Measurements from ENCODE around the gene CLEC3B. TPM values are rescaled to one million over a fixed set of nuclear protein-coding genes. Genes with fewer than 3 reads are reported as not detected.
"Not testable (repeated sequence)": the region's sequence is repeated elsewhere in the genome, so short reads cannot be mapped to it uniquely, and the experiment has no call there.

Gene CLEC3B
- total RNA-seq, 1 experiment from 2014 or later: not detected

GRCh38 chr3:45066109-45066801 is 40.2 kb downstream of the CLEC3B start:
- peak; percentile 70 for DNase-seq (ENCODE audit: low spot score)

- no peak for DNase-seq (ENCODE audit: low spot score)
Measured at GRCh38 chr3:45067486-45067885, 41.4 kb downstream of the CLEC3B start.

- DNase-seq (ENCODE audit: low spot score): no peak
Measured at GRCh38 chr3:45067941-45068340, 41.8 kb downstream of the CLEC3B start.

- no peak for DNase-seq (ENCODE audit: low spot score)
Measured at GRCh38 chr3:45071075-45071474, 45.0 kb downstream of the CLEC3B start.

- DNase-seq (ENCODE audit: low spot score): no peak
Measured at GRCh38 chr3:45075821-45076625, 49.9 kb downstream of the CLEC3B start.

GRCh38 chr3:45078256-45078655 is 52.2 kb downstream of the CLEC3B start:
- not testable (repeated sequence) for DNase-seq (ENCODE audit: low spot score)

- no peak for DNase-seq (ENCODE audit: low spot score)
Measured at GRCh38 chr3:45078910-45079522, 52.9 kb downstream of the CLEC3B start.

- no peak for DNase-seq (ENCODE audit: low spot score)
Measured at GRCh38 chr3:45079715-45080114, 53.6 kb downstream of the CLEC3B start.

GRCh38 chr3:45080824-45081223 is 54.7 kb downstream of the CLEC3B start:
- no peak for DNase-seq (ENCODE audit: low spot score)

GRCh38 chr3:45081506-45082141 is 55.5 kb downstream of the CLEC3B start:
- DNase-seq (ENCODE audit: low spot score): no peak

GRCh38 chr3:45082142-45082538 is 56.0 kb downstream of the CLEC3B start:
- no peak for DNase-seq (ENCODE audit: low spot score)

GRCh38 chr3:45083023-45083422 is 56.9 kb downstream of the CLEC3B start:
- DNase-seq (ENCODE audit: low spot score): no peak

- peak; percentile 63 for DNase-seq (ENCODE audit: low spot score)
Measured at GRCh38 chr3:45084361-45084760, 58.3 kb downstream of the CLEC3B start.

GRCh38 chr3:45084820-45085816 is 59.0 kb downstream of the CLEC3B start:
- peak; percentile 97 for DNase-seq (ENCODE audit: low spot score)

Other genes starting within 250 kb of the CLEC3B start
- gene TMEM42, start 164.4 kb upstream of the CLEC3B start, total RNA-seq (2014; rRNA removed; shearing (Covaris generic)): 0.14 and 0.69 TPM in 2 replicates
- gene TGM4, start 151.7 kb upstream of the CLEC3B start, total RNA-seq (2014; rRNA removed; shearing (Covaris generic)): 0.10 and 0.65 TPM in 2 replicates
- 55.2 and 56.2 TPM in 2 replicates for gene ZDHHC3, start 50.1 kb upstream of the CLEC3B start, total RNA-seq (2014; rRNA removed; shearing (Covaris generic))
- 62.5 and 65.0 TPM in 2 replicates for gene EXOSC7, start 50.1 kb upstream of the CLEC3B start, total RNA-seq (2014; rRNA removed; shearing (Covaris generic))
- gene CDCP1, start 120.1 kb downstream of the CLEC3B start, total RNA-seq (2014; rRNA removed; shearing (Covaris generic)): 0.29 and 0.78 TPM in 2 replicates
- 95.1 and 111 TPM in 2 replicates for gene TMEM158, start 200.0 kb downstream of the CLEC3B start, total RNA-seq (2014; rRNA removed; shearing (Covaris generic))

All from A172 (cell line).